ENCODE data around the gene SULT1E1. TPM values are rescaled to one million over a fixed set of nuclear protein-coding genes. Genes with fewer than 3 reads are reported as not detected.

Gene SULT1E1
- total and polyA plus RNA-seq, 12 donors = 8.0 to 52.9 (median 16.7) TPM

GRCh38 chr4:69833251-69833650, 26.7 kb downstream of the SULT1E1 start:
- Histone ChIP-seq H3K27me3 (no peaks in the 10 kb centered on the region), H3K36me3 (replicated peaks in 1 of 2) (no peaks in the 10 kb centered on the region), H3K27ac (no peak overlapping the region), H3K9me3 (replicated peaks in 1 of 3) (no peaks in the 10 kb centered on the region), H3K4me3 (no peak overlapping the region), H3K4me1 (replicated peaks in 1 of 2) (no peaks in the 10 kb centered on the region)
- intact Hi-C loops (cut with DNase I) = no loop called here
- 93 to 100% (median 100%) methylated on average over 1 of the region's 1 CpG for WGBS, 4 donors
- no peak for DNase-seq
- TF ChIP-seq CTCF (IDR thresholded peaks at IDR 0.05) (no peak), POLR2A (IDR thresholded peaks at IDR 0.05) (no peak)

GRCh38 chr4:69832326-69833030, 27.5 kb downstream of the SULT1E1 start:
- Histone ChIP-seq H3K27me3 (no peaks in the 10 kb centered on the region), H3K27ac (no peak overlapping the region), H3K4me1 (replicated peaks in 1 of 2) (no peaks in the 10 kb centered on the region), H3K36me3 (replicated peaks in 1 of 2) (no peaks in the 10 kb centered on the region), H3K9me3 (replicated peaks in 1 of 3) (no peaks in the 10 kb centered on the region), H3K4me3 (no peak overlapping the region)
- DNase-seq = no peak
- WGBS, 4 donors = 66 to 73% (median 69%) methylated on average over 7 to 10 of the region's 10 CpGs
- TF ChIP-seq POLR2A (IDR thresholded peaks at IDR 0.05) (no peak), CTCF (IDR thresholded peaks at IDR 0.05) (no peak)
- intact Hi-C loops (cut with DNase I) = no loop called here

- no peaks in the 10 kb centered on the region for H3K4me1 ChIP-seq (replicated peaks in 1 of 2)
- intact Hi-C loops (cut with DNase I) = no loop called here
- H3K27ac ChIP-seq = no peak overlapping the region
- TF ChIP-seq POLR2A (IDR thresholded peaks at IDR 0.05) = no peak
- no peak for TF ChIP-seq CTCF (IDR thresholded peaks at IDR 0.05)
- H3K36me3 ChIP-seq (replicated peaks in 1 of 2) = no peaks in the 10 kb centered on the region
- H3K4me3 ChIP-seq = no peak overlapping the region
- no peaks in the 10 kb centered on the region for H3K9me3 ChIP-seq (replicated peaks in 1 of 3)
- DNase-seq = peak in 2 of 7 donors; percentile 11 to 33
- H3K27me3 ChIP-seq = no peaks in the 10 kb centered on the region
- 72 to 85% (median 83%) methylated on average over 14 to 16 of the region's 16 CpGs for WGBS, 4 donors
These were observed 28.2 kb downstream of the SULT1E1 start for GRCh38 chr4:69831646-69832325.

- intact Hi-C loops (cut with DNase I) = no loop called here
- no peak overlapping the region for H3K4me3 ChIP-seq
- H3K27me3 ChIP-seq = no peaks in the 10 kb centered on the region
- H3K4me1 ChIP-seq (replicated peaks in 1 of 2) = no peaks in the 10 kb centered on the region
- no peaks in the 10 kb centered on the region for H3K9me3 ChIP-seq (replicated peaks in 1 of 3)
- no peak for DNase-seq
- H3K27ac ChIP-seq = no peak overlapping the region
- 72 to 85% (median 75%) methylated on average over 5 of the region's 5 CpGs for WGBS, 4 donors
- TF ChIP-seq POLR2A (IDR thresholded peaks at IDR 0.05) = no peak
- no peaks in the 10 kb centered on the region for H3K36me3 ChIP-seq (replicated peaks in 1 of 2)
These were observed 28.7 kb downstream of the SULT1E1 start for GRCh38 chr4:69831270-69831627.

All from adrenal gland (tissue), 12 donors.